IPS-18c (cell line): ENCODE results near the gene IQCK.

Experiments used
- H3K4me3 ChIP-seq: 2 replicates; pipeline ENCODE4 v1.7.0; 2013; ENCODE audit warnings: low read depth, mild to moderate bottlenecking, low read length, moderate library complexity; ENCODE audit not compliant: insufficient read depth
- H3K9me3 ChIP-seq: one replicate; pipeline ENCODE4 v1.6.1; 2013; ENCODE audit warnings: mild to moderate bottlenecking, low read length, moderate library complexity; ENCODE audit not compliant: control insufficient read depth, insufficient read depth

Gene IQCK

GRCh38 chr16:19696961-19697360, 21.1 kb upstream of the IQCK start:
- Histone ChIP-seq H3K4me3 (no peak overlapping the region), H3K9me3 (no peaks in the 10 kb centered on the region)

- no peak overlapping the region for H3K4me3 ChIP-seq
- no peaks in the 10 kb centered on the region for H3K9me3 ChIP-seq
These were observed 20.2 kb upstream of the IQCK start for GRCh38 chr16:19697756-19698318.

GRCh38 chr16:19698480-19699465, 19.3 kb upstream of the IQCK start:
- Histone ChIP-seq H3K4me3 (no peak overlapping the region), H3K9me3 (no peaks in the 10 kb centered on the region)

- Histone ChIP-seq H3K4me3 (no peak overlapping the region), H3K9me3 (no peaks in the 10 kb centered on the region)
These were observed 18.6 kb upstream of the IQCK start for GRCh38 chr16:19699472-19699871.

GRCh38 chr16:19700319-19700781, 17.7 kb upstream of the IQCK start:
- Histone ChIP-seq H3K9me3 (no peaks in the 10 kb centered on the region), H3K4me3 (no peak overlapping the region)

DNA sequence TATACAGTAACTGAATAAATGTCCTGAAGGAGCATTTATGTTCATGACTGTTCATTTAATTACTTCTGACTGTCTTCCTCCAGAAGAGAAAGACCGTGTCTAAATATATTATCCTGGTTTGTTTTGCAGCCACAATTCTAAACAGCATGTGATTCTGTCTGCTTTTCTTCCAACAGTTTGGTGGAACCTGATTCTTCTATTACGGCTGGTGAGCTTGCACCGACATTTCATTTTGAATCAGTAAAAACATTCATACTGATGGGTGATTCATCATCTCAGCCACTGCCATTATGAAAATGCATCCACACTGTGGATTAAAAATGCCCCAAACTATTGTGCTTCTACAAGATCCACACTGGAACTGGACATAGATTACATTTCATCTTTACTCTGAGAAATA, 17.0 kb upstream of the IQCK start:
- Histone ChIP-seq H3K9me3 (no peaks in the 10 kb centered on the region), H3K4me3 (no peak overlapping the region)

- no peaks in the 10 kb centered on the region for H3K9me3 ChIP-seq
- no peak overlapping the region for H3K4me3 ChIP-seq
These were observed 14.7 kb upstream of the IQCK start for GRCh38 chr16:19703172-19703889.

DNA sequence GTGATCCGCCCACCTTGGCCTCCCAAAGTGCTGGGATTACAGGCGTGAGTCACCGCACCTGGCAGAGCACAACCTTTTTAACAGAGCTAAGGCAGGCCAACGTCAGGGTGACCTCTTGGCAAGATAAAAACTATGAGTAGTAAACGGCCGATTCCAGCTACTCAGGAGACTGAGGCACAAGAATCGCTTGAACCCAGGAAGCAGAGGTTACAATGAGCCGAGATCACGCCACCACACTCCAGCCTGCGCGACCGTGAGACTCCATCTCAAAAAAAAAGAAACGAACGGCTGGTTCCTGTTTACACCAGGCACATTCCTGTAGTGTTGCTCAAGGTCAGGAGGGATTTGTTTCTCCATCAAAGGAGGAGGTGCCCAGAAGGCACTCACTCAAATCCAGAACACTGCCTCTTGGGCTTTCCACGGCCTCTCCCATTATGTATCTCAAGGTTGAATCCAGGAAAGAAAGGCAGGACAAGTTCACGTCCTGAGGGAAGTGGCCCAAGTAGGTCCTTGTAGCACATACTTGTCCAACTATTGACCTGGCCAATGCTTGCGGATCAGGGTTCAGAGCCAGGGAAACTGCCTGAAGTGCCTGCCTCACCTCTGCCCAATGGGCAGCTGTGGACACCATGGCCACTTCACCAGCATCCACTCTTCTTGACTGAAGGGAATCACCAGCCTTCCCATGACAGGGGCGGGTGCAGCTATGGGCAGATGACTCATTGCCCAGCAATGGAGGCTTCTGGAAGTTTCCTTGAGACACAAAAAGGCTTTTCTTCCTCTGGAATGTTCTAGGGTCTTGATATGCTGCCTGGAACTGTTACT, 13.5 kb upstream of the IQCK start:
- no peak overlapping the region for H3K4me3 ChIP-seq
- no peaks in the 10 kb centered on the region for H3K9me3 ChIP-seq

- no peaks in the 10 kb centered on the region for H3K9me3 ChIP-seq
- H3K4me3 ChIP-seq: no peak overlapping the region
These were observed 12.9 kb upstream of the IQCK start for GRCh38 chr16:19705146-19705501.

DNA sequence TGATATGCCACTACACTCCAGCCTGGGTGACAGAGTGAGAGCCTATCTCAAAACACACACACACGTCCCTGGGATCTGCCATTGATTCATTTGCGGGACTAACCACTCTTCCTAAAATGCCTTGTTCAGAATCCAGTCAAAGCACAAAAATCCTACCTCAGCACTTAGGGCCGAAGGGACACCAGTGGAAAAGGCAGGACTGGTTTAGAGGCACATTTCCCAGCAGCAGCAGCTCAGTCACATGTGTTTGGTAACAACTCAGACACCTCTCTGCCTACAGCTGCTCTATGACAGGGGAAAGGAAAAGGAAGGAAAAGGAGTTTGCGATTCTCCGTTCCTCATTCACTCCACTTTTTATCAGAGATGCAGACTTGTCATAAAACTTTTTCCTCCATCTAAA, 12.2 kb upstream of the IQCK start:
- Histone ChIP-seq H3K4me3 (no peak overlapping the region), H3K9me3 (no peaks in the 10 kb centered on the region)

DNA sequence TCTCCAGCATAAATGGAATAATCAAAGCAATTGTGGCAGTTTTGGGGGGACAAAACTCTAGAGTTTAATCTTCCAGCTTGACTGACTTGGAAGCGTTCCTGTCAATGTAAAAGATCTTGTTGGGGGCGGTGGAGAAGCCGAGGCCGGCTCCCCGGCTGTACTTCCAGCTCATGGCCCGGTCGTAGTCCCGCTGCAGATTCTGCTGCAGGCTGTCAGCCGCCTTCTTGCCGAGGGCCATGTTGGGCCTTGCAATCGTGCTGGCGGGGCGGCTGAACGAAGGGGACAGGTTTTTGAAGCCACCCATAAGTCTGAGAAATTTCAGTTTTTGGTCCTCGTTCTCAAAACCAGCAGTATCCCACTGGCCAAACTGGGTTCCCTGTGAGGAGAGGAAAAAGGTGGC, 11.2 kb upstream of the IQCK start:
- no peaks in the 10 kb centered on the region for H3K9me3 ChIP-seq
- no peak overlapping the region for H3K4me3 ChIP-seq

GRCh38 chr16:19707569-19708295, 10.3 kb upstream of the IQCK start:
- Histone ChIP-seq H3K4me3 (no peak overlapping the region), H3K9me3 (no peaks in the 10 kb centered on the region)

- H3K9me3 ChIP-seq: no peaks in the 10 kb centered on the region
- no peak overlapping the region; the same call in 1 of the 2 replicates for H3K4me3 ChIP-seq
These were observed 9.5 kb upstream of the IQCK start for GRCh38 chr16:19708296-19709205.

DNA sequence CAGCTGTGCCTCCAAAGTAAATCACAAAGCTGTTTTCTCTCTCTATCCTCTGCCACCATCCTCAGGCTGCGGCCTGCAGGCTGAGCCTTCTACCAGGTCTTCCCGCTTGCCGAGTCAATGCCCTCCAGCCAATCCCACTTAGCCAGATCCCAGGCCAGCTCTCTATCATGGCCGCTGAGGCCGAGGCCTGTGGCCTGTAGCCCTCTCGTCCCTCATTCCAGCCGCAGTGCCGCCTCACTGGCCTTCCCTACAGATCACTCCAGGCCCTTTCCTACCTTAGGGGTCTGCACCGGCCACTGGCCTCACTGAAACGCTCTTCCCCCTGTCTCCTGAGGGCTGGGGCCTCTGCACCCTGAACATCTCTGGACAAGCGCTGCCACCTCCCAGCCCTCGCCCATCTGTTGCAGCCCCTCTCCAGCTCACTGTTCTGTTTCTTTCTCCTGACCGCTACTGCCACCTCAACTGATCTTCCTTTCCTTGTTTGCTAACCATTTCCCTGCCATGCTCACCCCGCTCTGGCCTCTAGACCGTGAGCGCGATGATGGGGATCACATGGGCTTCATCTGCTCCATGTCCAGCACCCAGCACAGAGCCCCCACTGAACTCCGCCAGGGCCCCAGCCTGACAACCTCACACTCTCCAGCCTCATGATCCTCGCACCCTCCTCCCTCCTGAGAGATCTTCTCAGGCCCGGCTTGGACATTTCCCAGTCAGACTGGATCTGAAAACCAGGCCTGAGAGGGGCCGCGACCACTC, 8.5 kb upstream of the IQCK start:
- Histone ChIP-seq H3K9me3 (no peaks in the 10 kb centered on the region), H3K4me3 (no peak overlapping the region; the same call in 1 of the 2 replicates)
